ENCODE results near the gene CBX3. TPM values are rescaled to one million over a fixed set of nuclear protein-coding genes. Genes with fewer than 3 reads are reported as not detected.

The CBX3 gene
- total RNA-seq, 4 donors from 2014 or later: 41.6 to 72.3 (median 55.6) TPM

DNA sequence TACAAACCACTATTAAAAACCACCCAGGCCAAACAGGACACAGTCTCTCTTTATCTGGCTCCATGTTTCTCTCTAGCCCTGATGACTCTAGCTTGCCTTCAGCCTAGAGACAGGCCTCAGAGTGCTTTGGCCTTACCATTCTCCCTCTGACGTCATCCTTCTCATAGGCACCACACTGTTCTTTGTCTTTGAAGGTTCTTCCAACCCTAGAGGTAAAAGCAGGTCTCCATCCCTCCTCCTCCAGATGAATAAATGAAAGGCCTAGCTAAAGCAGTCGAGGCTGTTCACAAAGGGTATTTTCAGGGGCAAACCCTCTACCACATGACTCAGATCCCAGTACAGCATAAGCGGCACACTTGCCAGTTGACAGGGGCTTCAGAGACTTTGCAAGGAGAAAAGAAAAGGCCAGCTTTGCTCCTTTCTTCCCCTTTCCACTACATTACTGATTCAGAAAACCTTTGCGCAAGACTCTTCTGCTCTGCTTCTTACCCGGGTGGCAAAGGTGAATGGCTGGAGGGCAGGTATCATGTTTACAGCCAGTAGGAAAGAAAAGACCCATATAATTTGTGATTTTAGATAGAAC lies 34.8 kb upstream of the CBX3 start:
- no peaks in the 10 kb centered on the region for H3K36me3 ChIP-seq
- no peaks in the 10 kb centered on the region for H3K27me3 ChIP-seq
- no peak overlapping the region for H3K27ac ChIP-seq
- no peak for TF ChIP-seq POLR2A (IDR thresholded peaks at IDR 0.05)
- TF ChIP-seq, protein P1, sequence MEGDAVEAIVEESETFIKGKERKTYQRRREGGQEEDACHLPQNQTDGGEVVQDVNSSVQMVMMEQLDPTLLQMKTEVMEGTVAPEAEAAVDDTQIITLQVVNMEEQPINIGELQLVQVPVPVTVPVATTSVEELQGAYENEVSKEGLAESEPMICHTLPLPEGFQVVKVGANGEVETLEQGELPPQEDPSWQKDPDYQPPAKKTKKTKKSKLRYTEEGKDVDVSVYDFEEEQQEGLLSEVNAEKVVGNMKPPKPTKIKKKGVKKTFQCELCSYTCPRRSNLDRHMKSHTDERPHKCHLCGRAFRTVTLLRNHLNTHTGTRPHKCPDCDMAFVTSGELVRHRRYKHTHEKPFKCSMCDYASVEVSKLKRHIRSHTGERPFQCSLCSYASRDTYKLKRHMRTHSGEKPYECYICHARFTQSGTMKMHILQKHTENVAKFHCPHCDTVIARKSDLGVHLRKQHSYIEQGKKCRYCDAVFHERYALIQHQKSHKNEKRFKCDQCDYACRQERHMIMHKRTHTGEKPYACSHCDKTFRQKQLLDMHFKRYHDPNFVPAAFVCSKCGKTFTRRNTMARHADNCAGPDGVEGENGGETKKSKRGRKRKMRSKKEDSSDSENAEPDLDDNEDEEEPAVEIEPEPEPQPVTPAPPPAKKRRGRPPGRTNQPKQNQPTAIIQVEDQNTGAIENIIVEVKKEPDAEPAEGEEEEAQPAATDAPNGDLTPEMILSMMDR (IDR thresholded peaks at IDR 0.05): no peak
- 69 to 83% methylated on average over 5 of the region's 5 CpGs for WGBS, 2 donors
- intact Hi-C loops (cut with DNase I): no loop called here
- H3K4me1 ChIP-seq: no peaks in the 10 kb centered on the region
- no peaks in the 10 kb centered on the region for H3K9me3 ChIP-seq
- no peak overlapping the region for H3K4me3 ChIP-seq (replicated peaks in 1 of 3)
- no peak for DNase-seq

DNA sequence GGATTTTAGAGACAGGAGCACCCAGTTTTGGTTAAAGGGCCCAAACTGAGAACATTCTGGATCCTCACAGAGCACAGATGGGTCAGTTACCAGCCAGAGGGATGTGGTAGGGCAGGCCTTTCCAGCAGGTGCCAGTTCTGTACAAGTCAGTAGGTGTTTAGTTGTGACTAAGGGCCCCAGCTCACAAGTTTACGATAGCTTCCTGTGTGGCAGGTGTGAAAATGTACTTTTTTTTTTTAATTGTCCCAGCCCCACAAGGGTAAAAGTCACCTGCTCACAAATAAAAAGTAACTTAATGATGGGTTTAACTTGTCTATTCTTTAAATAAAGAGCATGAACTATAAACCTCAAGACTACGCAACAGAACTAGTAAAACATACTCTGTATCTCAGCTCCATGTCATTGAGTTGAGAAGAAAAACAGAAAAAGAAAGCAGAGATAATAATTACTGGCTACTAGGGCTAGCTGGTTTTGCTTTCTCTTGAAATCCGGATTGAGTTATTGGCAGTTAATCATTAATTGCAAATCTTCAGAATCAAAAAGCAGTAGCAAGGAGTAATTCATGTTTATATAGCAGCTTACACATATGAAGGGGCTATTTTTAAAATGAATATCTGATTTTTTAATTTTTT lies 34.1 kb upstream of the CBX3 start:
- TF ChIP-seq, protein P1 (IDR thresholded peaks at IDR 0.05): no peak
- TF ChIP-seq POLR2A (IDR thresholded peaks at IDR 0.05): no peak
- Histone ChIP-seq H3K36me3 (no peaks in the 10 kb centered on the region), H3K27me3 (no peaks in the 10 kb centered on the region), H3K9me3 (no peaks in the 10 kb centered on the region), H3K4me1 (no peaks in the 10 kb centered on the region), H3K27ac (no peak overlapping the region), H3K4me3 (replicated peaks in 1 of 3) (no peak overlapping the region)
- WGBS, 2 donors: 87 to 93% methylated on average over 3 of the region's 3 CpGs
- DNase-seq: no peak
- intact Hi-C loops (cut with DNase I): no loop called here

DNA sequence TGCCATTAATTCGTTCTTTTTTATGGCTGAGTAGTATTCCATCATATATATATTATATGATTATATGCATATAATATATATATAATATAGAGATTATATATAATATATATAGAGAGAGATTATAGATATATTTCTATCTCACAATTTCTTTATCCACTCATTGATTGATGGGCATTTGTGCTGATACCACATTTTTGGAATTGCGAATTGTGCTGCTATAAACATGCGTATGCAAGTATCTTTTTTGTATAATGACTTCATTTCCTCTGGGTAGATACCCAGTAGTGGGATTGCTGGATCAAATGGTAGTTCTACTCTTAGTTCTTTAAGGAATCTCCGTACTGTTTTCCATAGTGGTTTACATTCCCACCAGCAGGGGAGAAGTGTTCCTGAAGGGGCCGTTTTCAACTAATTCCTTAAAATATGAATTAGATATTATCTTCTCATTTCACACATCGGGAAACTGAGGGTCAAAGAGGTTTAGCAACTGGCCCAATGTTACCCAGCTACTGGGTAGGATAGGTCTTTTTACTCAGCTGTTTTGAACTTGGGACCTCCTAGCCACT lies 33.0 kb upstream of the CBX3 start:
- no peaks in the 10 kb centered on the region for H3K27me3 ChIP-seq
- no peak overlapping the region for H3K4me3 ChIP-seq (replicated peaks in 1 of 3)
- no peak for TF ChIP-seq POLR2A (IDR thresholded peaks at IDR 0.05)
- TF ChIP-seq, protein P1 (IDR thresholded peaks at IDR 0.05): no peak
- H3K27ac ChIP-seq: no peak overlapping the region
- DNase-seq: no peak
- H3K36me3 ChIP-seq: no peaks in the 10 kb centered on the region
- no peaks in the 10 kb centered on the region for H3K9me3 ChIP-seq
- WGBS, 2 donors: 95% methylated on average over 6 of the region's 6 CpGs
- no peaks in the 10 kb centered on the region for H3K4me1 ChIP-seq
- intact Hi-C loops (cut with DNase I): no loop called here

DNA sequence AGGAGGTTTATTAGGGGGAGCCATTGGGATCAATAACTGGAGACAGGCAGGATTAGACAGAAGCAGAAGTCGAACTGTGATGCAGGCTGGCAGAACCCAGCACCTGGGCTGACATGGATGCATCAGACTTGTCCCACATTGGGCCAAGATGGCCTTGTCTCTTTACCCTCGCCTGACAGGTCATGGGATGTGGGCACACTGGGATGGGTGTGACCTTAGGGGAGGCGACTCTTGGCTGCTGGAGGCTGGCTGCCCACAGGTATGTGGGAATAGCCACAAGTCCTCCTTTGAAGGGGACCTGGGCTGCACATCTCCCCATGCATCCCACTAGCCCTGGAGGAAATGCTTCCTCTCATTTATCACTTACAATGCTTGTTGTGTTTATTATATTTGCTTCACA lies 32.3 kb upstream of the CBX3 start:
- Histone ChIP-seq H3K4me3 (replicated peaks in 1 of 3) (no peak overlapping the region), H3K36me3 (no peaks in the 10 kb centered on the region), H3K27ac (no peak overlapping the region), H3K27me3 (no peaks in the 10 kb centered on the region), H3K4me1 (no peaks in the 10 kb centered on the region), H3K9me3 (no peaks in the 10 kb centered on the region)
- TF ChIP-seq POLR2A (IDR thresholded peaks at IDR 0.05): no peak
- TF ChIP-seq, protein P1 (IDR thresholded peaks at IDR 0.05): no peak
- no peak for DNase-seq
- intact Hi-C loops (cut with DNase I): no loop called here
- 96 to 100% methylated on average over 3 of the region's 3 CpGs for WGBS, 2 donors

DNA sequence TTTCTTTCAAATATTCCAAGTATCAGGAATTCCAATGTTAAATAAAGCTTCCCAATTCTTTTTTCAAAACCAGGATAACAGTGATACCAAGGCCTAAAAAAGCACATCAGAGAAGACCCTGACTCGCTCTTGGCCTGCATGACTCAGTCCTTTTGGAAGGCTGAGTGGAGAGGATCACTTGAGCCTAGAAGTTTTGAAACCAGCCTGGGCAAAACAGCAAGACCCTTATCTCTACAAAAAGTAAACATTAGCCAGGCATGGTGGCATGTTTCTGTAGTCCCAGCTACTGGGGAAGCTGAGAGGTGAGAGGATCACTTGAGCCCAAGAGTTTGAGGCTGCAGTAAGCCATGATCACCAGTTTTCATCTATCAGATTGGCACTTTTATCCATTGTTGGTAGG lies 30.9 kb upstream of the CBX3 start:
- no peaks in the 10 kb centered on the region for H3K4me1 ChIP-seq
- WGBS, 2 donors: 83 to 90% methylated on average over 1 of the region's 1 CpG
- no peaks in the 10 kb centered on the region for H3K36me3 ChIP-seq
- H3K9me3 ChIP-seq: no peaks in the 10 kb centered on the region
- DNase-seq: no peak
- H3K27ac ChIP-seq: no peak overlapping the region
- no peak overlapping the region for H3K4me3 ChIP-seq (replicated peaks in 1 of 3)
- intact Hi-C loops (cut with DNase I): no loop called here
- no peaks in the 10 kb centered on the region for H3K27me3 ChIP-seq
- TF ChIP-seq, protein P1 (IDR thresholded peaks at IDR 0.05): no peak
- TF ChIP-seq POLR2A (IDR thresholded peaks at IDR 0.05): no peak

All from thyroid gland (tissue), 4 donors.